CD4-positive, alpha-beta T cell treated with Interleukin-15 for 1 hour (primary cell): ENCODE data around the gene CSNK2A1.
"Not testable (repeated sequence)": the region's sequence is repeated elsewhere in the genome, so short reads cannot be mapped to it uniquely, and the experiment has no call there.

Experiments used
- DNase-seq: peaks from one replicate; pipeline ENCODE4 v3.0.0-alpha.2; 2020

CSNK2A1 gene

GRCh38 chr20:531608-532007 lies 12.0 kb downstream of the CSNK2A1 start:
- DNase-seq, result no peak

GRCh38 chr20:530321-530720 lies 13.3 kb downstream of the CSNK2A1 start:
- DNase-seq, result no peak

GRCh38 chr20:528923-529604 lies 14.5 kb downstream of the CSNK2A1 start:
- no peak for DNase-seq

GRCh38 chr20:527571-527886 lies 16.1 kb downstream of the CSNK2A1 start:
- DNase-seq, result no peak

GRCh38 chr20:521860-522259 lies 21.7 kb downstream of the CSNK2A1 start:
- no peak for DNase-seq

- DNase-seq, result no peak
Observed at GRCh38 chr20:519999-520398, 23.6 kb downstream of the CSNK2A1 start.

GRCh38 chr20:517221-517620 lies 26.4 kb downstream of the CSNK2A1 start:
- no peak for DNase-seq

- no peak for DNase-seq
Observed at GRCh38 chr20:516799-517198, 26.8 kb downstream of the CSNK2A1 start.

- DNase-seq, result no peak
Observed at GRCh38 chr20:515696-516095, 27.9 kb downstream of the CSNK2A1 start.

- DNase-seq, result no peak
Observed at GRCh38 chr20:513429-513828, 30.2 kb downstream of the CSNK2A1 start.

GRCh38 chr20:510328-511057 lies 33.1 kb downstream of the CSNK2A1 start:
- not testable (repeated sequence) for DNase-seq

GRCh38 chr20:508364-508787 lies 35.2 kb downstream of the CSNK2A1 start:
- DNase-seq, result not testable (repeated sequence)

GRCh38 chr20:507761-508332 lies 35.7 kb downstream of the CSNK2A1 start:
- DNase-seq, result no peak

GRCh38 chr20:507006-507758 lies 36.4 kb downstream of the CSNK2A1 start:
- no peak for DNase-seq

GRCh38 chr20:504632-505075 lies 38.9 kb downstream of the CSNK2A1 start:
- DNase-seq, result no peak

- no peak for DNase-seq
Observed at GRCh38 chr20:503048-503737, 40.4 kb downstream of the CSNK2A1 start.

- no peak for DNase-seq
Observed at GRCh38 chr20:497979-498378, 45.6 kb downstream of the CSNK2A1 start.

- DNase-seq, result no peak
Observed at GRCh38 chr20:496126-496696, 47.4 kb downstream of the CSNK2A1 start.

GRCh38 chr20:492159-492558 lies 51.4 kb downstream of the CSNK2A1 start:
- DNase-seq, result no peak

- no peak for DNase-seq
Observed at GRCh38 chr20:487655-488054, 55.9 kb downstream of the CSNK2A1 start.

GRCh38 chr20:483815-484644 lies 59.6 kb downstream of the CSNK2A1 start:
- DNase-seq, result no peak

- DNase-seq, result no peak
Observed at GRCh38 chr20:481167-481566, 62.4 kb downstream of the CSNK2A1 start.
